Heart right ventricle (tissue), 16 donors: ENCODE data around the gene RYR1. TPM values are rescaled to one million over a fixed set of nuclear protein-coding genes. Genes with fewer than 3 reads are reported as not detected.

Experiments used
- ATAC-seq, 8 donors: fragments of 200-7000 bp; cut with Tn5 transposase; one replicate each; pipeline ENCODE4 v1.9.1; 2020; ENCODE audit warnings: mild to moderate bottlenecking in 8 of 8, moderate library complexity in 8 of 8, moderate number of reproducible peaks in 1 of 8
- DNase-seq, 2 donors: peaks; one replicate each; pipeline ENCODE4 v3.0.0-alpha.2; 2020
- H3K27ac ChIP-seq, 10 donors: fragments of 200-600 bp; sonication (generic) in 2 of 10; one replicate each; pipeline versions ENCODE4 v1.5.0 to v1.8.0; 2020 to 2022; ENCODE audit warnings: mild to moderate bottlenecking in 3 of 10
- H3K27me3 ChIP-seq, 7 donors: fragments of 200-600 bp; one replicate each; pipeline ENCODE4 v1.8.0; 2021 to 2022; ENCODE audit warnings: mild to moderate bottlenecking in 2 of 7
- H3K36me3 ChIP-seq, 9 donors: fragments of 200-600 bp; sonication (generic) in 1 of 9; one replicate each; pipeline versions ENCODE4 v1.5.0 to v1.8.0; 2020 to 2022; ENCODE audit warnings: mild to moderate bottlenecking in 2 of 9
- H3K4me1 ChIP-seq, 9 donors: fragments of 200-600 bp; sonication (generic) in 1 of 9; one replicate each; pipeline versions ENCODE4 v1.5.0 to v1.8.0; 2020 to 2022; ENCODE audit warnings: mild to moderate bottlenecking in 4 of 9
- H3K4me3 ChIP-seq, 10 donors: fragments of 200-600 bp; sonication (generic) in 2 of 10; one replicate each; pipeline versions ENCODE4 v1.5.0 to v1.8.0; 2020 to 2022; ENCODE audit warnings: mild to moderate bottlenecking in 7 of 10, moderate library complexity in 2 of 10
- H3K9me3 ChIP-seq, 11 donors: fragments of 200-600 bp in 10 of 11; sonication (generic) in 2 of 11; one replicate each; pipeline versions ENCODE4 v1.5.0 to v1.8.0; 2013 to 2022; ENCODE audit warnings: mild to moderate bottlenecking in 2 of 11, control low read depth in 1 of 11, moderate library complexity in 1 of 11
- WGBS, 2 donors: extraction: QIAGEN DNeasy Blood & Tissue Kit; methylation state at CpG; one replicate each; pipeline ENCODE4 v1.1.7; 2013; ENCODE audit warnings: inconsistent platforms in 1 of 2; 5-methylcytosine and 5-hydroxymethylcytosine counted together
- intact Hi-C, 10 donors: fragments of 100-400 bp; cut with DNase I; formaldehyde crosslinking; loops; one replicate each; pipeline versions ENCODE4 v1.11.1 to v1.14.2; 2022
- polyA plus RNA-seq, 2 donors: library from polyadenylated mRNA; stranded (reverse); fragments of 200-250 nt; gene quantifications; one replicate each; pipeline ENCODE4 v1.2.3, GENCODE V29; 2013
- total RNA-seq, 10 donors: library from RNA; stranded (reverse); fragmentation: NEBNext Ultra II Directional in 3 of 10; extraction: Animal tissue kit (Norgen Biotek cat#: 25700) in 3 of 10; gene quantifications; one replicate each; pipeline versions ENCODE4 v1.2.1 to v1.2.4, GENCODE V29; 2021 to 2023
- TF ChIP-seq, protein P1 (sequence below), 9 donors: fragments of 200-600 bp; sonication (generic) in 2 of 9; IDR thresholded peaks; one replicate each; pipeline versions ENCODE4 v1.5.0 to v1.8.0; 2021 to 2022; ENCODE audit warnings: antibody characterized with exemption in 9 of 9, mild to moderate bottlenecking in 5 of 9, moderate library complexity in 1 of 9
- donor health status: Arrhythmogenic right ventricular cardiomyopathy.
- donor health status: ischemic (EF 13 %, LVEDD 7.1; RV severe dilation, severe dysfunction).
- donor health status: healthy with polysubstance abuse.
- donor health status: DM: no; HTN: yes; CAD: no.
- donor health status: DM: no; HTN: no; CAD: no.
- donor health status: ischemic (EF 25% LVEDD 6.9; RV normal size, moderate dysfunction).
- donor health status: ischemic (EF 25% LVEDD 5.7; RV mildly dilated, moderate dysfunction).
- donor health status: healthy.
- donor health status: DM: yes; HTN: yes; CAD: no.
- donor health status: Ischemic cardiomyopathy.
- donor health status: ischemic (EF 35%, LVEDD 5.7; RV mildly dilated, moderate dysfunction).
- donor health status: nonischemic (EF 11% LVEDD 7.7; RV severe dilation, severe dysfunction).
- donor health status: DM: yes; HTN: yes; CAD: no.
- donor health status: PGD.
- donor health status: ischemic (EF 29% LVEDD 5.4; RV normal size, mild dysfunction).
- donor health status: nonischemic (EF 23%, LVEDD 6.1; RV moderate dilation, normal function).

Gene RYR1
- total and polyA plus RNA-seq, 12 donors = 0.20 to 1.7 (median 0.74) TPM

DNA sequence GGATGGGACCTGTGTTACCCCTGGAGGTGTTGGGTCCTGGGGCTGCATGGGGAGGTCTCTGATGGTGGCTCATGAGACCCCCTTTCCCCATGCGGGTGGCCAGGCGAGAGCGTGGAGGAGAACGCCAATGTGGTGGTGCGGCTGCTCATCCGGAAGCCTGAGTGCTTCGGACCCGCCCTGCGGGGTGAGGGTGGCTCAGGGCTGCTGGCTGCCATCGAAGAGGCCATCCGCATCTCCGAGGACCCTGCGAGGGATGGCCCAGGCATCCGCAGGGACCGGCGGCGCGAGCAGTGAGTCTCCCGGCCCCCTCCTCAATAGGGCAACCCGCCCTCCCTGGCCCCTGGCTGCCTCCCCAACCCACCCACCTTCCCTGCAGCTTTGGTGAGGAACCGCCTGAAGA, 66.0 kb downstream of the RYR1 start:
- no peaks in the 10 kb centered on the region for H3K36me3 ChIP-seq
- intact Hi-C loops = no loop called here
- peaks cover 0 to 6% (median 0%) of the 10 kb centered on the region in 7 donors for H3K27me3 ChIP-seq
- H3K9me3 ChIP-seq = no peaks in the 10 kb centered on the region
- no peak for DNase-seq
- TF ChIP-seq, protein P1, sequence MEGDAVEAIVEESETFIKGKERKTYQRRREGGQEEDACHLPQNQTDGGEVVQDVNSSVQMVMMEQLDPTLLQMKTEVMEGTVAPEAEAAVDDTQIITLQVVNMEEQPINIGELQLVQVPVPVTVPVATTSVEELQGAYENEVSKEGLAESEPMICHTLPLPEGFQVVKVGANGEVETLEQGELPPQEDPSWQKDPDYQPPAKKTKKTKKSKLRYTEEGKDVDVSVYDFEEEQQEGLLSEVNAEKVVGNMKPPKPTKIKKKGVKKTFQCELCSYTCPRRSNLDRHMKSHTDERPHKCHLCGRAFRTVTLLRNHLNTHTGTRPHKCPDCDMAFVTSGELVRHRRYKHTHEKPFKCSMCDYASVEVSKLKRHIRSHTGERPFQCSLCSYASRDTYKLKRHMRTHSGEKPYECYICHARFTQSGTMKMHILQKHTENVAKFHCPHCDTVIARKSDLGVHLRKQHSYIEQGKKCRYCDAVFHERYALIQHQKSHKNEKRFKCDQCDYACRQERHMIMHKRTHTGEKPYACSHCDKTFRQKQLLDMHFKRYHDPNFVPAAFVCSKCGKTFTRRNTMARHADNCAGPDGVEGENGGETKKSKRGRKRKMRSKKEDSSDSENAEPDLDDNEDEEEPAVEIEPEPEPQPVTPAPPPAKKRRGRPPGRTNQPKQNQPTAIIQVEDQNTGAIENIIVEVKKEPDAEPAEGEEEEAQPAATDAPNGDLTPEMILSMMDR (IDR thresholded peaks at IDR 0.05) = no peak
- no peaks in the 10 kb centered on the region for H3K4me1 ChIP-seq
- no peak overlapping the region for H3K4me3 ChIP-seq
- no peak for ATAC-seq
- WGBS, 2 donors = 93 to 94% methylated on average over 21 of the region's 21 CpGs
- H3K27ac ChIP-seq = no peak overlapping the region

DNA sequence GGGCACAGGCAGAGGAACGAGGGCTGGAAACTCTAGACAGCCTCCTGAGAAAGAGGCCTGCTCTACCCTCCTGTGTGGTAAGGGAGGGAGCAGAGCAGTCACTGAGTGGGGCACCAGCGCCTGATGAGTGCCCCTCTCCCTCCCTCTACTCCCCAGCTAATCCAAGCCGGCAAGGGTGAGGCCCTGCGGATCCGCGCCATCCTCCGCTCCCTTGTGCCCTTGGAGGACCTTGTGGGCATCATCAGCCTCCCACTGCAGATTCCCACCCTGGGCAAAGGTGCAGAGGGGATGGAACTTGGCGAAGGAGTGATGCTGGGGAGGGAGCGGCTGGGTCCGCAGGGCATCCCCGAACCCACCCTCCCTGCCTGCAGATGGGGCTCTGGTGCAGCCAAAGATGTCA, 67.0 kb downstream of the RYR1 start:
- no peak overlapping the region for H3K27ac ChIP-seq
- no peaks in the 10 kb centered on the region for H3K36me3 ChIP-seq
- H3K4me1 ChIP-seq = no peaks in the 10 kb centered on the region
- DNase-seq = no peak
- TF ChIP-seq, protein P1 (IDR thresholded peaks at IDR 0.05) = no peak
- intact Hi-C loops = no loop called here
- no peak overlapping the region for H3K4me3 ChIP-seq
- no peaks in the 10 kb centered on the region for H3K9me3 ChIP-seq
- no peak for ATAC-seq
- 84% methylated on average over 11 of the region's 11 CpGs for WGBS, 2 donors
- peaks cover 0 to 6% (median 0%) of the 10 kb centered on the region in 7 donors for H3K27me3 ChIP-seq

DNA sequence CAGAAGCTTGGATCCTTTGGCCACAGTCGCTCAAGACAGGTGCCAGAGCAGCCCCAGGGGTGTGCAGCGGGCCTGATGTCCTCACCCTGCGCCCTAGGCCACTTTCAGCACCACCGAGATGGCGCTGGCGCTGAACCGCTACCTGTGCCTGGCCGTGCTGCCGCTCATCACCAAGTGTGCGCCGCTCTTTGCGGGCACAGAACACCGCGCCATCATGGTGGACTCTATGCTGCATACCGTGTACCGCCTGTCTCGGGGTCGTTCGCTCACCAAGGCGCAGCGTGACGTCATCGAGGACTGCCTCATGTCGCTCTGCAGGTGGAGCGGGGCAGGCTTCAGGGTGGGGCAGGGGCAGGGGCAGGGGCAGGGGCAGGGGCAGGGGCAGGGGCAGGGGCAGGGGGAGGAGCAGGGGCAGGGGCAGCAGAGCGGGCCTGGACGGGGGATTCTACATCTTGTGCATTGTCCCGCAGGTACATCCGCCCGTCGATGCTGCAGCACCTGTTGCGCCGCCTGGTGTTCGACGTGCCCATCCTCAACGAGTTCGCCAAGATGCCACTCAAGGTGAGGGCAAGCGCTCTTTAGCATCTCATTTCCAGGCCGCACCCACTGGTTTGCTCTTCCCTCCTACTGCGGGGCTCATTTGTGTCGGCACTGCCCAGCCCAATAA, 69.1 kb downstream of the RYR1 start:
- WGBS, 2 donors = 92 to 93% methylated on average over 40 of the region's 41 CpGs
- Histone ChIP-seq H3K4me1 (peaks cover 0 to 4% (median 0%) of the 10 kb centered on the region in 9 donors), H3K27me3 (peaks cover 0 to 21% (median 5%) of the 10 kb centered on the region in 7 donors), H3K36me3 (no peaks in the 10 kb centered on the region), H3K4me3 (no peak overlapping the region), H3K27ac (no peak overlapping the region), H3K9me3 (no peaks in the 10 kb centered on the region)
- ATAC-seq (no peak), DNase-seq (no peak)
- TF ChIP-seq, protein P1 (IDR thresholded peaks at IDR 0.05) = no peak
- intact Hi-C loops = no loop called here

DNA sequence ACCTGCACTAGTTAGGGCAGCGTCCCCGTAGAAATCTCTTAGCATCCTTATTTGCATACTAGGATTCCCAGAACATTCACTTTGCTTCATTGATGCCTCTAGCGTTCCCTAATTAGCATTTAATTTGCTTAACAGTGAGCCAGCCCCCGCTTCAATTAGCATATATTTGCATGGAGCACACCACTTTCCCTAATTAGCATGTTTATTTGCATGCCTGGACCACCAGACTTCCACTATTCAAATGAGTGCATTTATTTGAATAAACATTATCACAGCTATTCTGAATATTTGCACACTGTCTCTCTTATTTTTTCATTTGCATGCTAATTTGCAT, 69.6 kb downstream of the RYR1 start:
- ATAC-seq = no peak
- H3K4me3 ChIP-seq = no peak overlapping the region
- WGBS, 2 donors = 83 to 84% methylated on average over 4 of the region's 4 CpGs
- DNase-seq = no peak
- H3K9me3 ChIP-seq = no peaks in the 10 kb centered on the region
- H3K4me1 ChIP-seq = peaks cover 0 to 4% (median 0%) of the 10 kb centered on the region in 9 donors
- no peaks in the 10 kb centered on the region for H3K36me3 ChIP-seq
- H3K27me3 ChIP-seq = peaks cover 0 to 23% (median 5%) of the 10 kb centered on the region in 7 donors
- intact Hi-C loops = no loop called here
- H3K27ac ChIP-seq = no peak overlapping the region
- TF ChIP-seq, protein P1 (IDR thresholded peaks at IDR 0.05) = no peak
